GM06990 (cell line): ENCODE data around the gene HOXC5.

Experiments
- DNase-seq: peaks from one replicate; pipeline ENCODE4 v3.0.0-alpha.2; 2011; ENCODE audit not compliant: insufficient read length; ENCODE audit errors: extremely low read depth
- H3K27me3 ChIP-seq: replicated peaks from 2 replicates; pipeline ENCODE4 v1.6.0; 2011; ENCODE audit warnings: low read length; ENCODE audit not compliant: control insufficient read depth, insufficient read depth
- H3K36me3 ChIP-seq: 2 replicates; pipeline ENCODE4 v1.5.1; 2011; ENCODE audit warnings: low read length; ENCODE audit not compliant: control insufficient read depth, insufficient read depth
- H3K4me3 ChIP-seq: replicated peaks from 2 replicates; pipeline ENCODE4 v1.5.1; 2011; ENCODE audit warnings: low read depth, mild to moderate bottlenecking, control low read depth, low read length
- CTCF ChIP-seq: IDR thresholded peaks from 2 replicates; pipeline ENCODE4 v1.5.1; 2011; ENCODE audit warnings: low read length, control low read depth, mild to moderate bottlenecking, inconsistent platforms; ENCODE audit not compliant: insufficient read depth, poor library complexity, severe bottlenecking

The HOXC5 gene

GRCh38 chr12:54032627-54033100 lies at the start of gene HOXC5:
Gene HOXC5 (plus strand): TSS chr12:54033050. CDS start chr12:54033123, 73 bp downstream.
- peaks cover 2% of the 10 kb centered on the region; the same call in 1 of the 2 replicates for H3K27me3 ChIP-seq
- no peaks in the 10 kb centered on the region for H3K36me3 ChIP-seq
- peak within 1 kb of the TSS; percentile 42 for H3K4me3 ChIP-seq

GRCh38 chr12:53983568-53983949 lies 49.3 kb upstream of the HOXC5 start:
- Histone ChIP-seq H3K4me3 (no peak overlapping the region), H3K27me3 (peaks cover 5% of the 10 kb centered on the region), H3K36me3 (no peaks in the 10 kb centered on the region)
- TF ChIP-seq CTCF, result no peak
- no peak for DNase-seq

More at GRCh38 chr12:54032627-54033100, at the start of gene HOXC5:
- DNase-seq, result no peak
- peak; percentile 97 for TF ChIP-seq CTCF

- TF ChIP-seq CTCF, result no peak
- DNase-seq, result no peak
- Histone ChIP-seq H3K27me3 (peaks cover 5% of the 10 kb centered on the region), H3K36me3 (no peaks in the 10 kb centered on the region), H3K4me3 (no peak overlapping the region)
These were observed 48.8 kb upstream of the HOXC5 start for GRCh38 chr12:53983950-53984572.

GRCh38 chr12:53984901-53985691 lies 47.8 kb upstream of the HOXC5 start, which contains the start of gene HOXC10:
Gene HOXC10 (plus strand): TSS chr12:53985146. CDS start chr12:53985260, 114 bp downstream.
- peaks cover 5% of the 10 kb centered on the region for H3K27me3 ChIP-seq
- peak within 1 kb of the TSS; percentile 13; the same call in 1 of the 2 replicates for H3K4me3 ChIP-seq
- peak; percentile 75 for DNase-seq
- TF ChIP-seq CTCF, result peak; percentile 82
- H3K36me3 ChIP-seq, result no peaks in the 10 kb centered on the region

GRCh38 chr12:53985692-53985993 lies 47.2 kb upstream of the HOXC5 start:
- Histone ChIP-seq H3K4me3 (no peak overlapping the region), H3K27me3 (peaks cover 6% of the 10 kb centered on the region), H3K36me3 (no peaks in the 10 kb centered on the region)
- no peak for DNase-seq
- TF ChIP-seq CTCF, result no peak
